ENCODE measurements around the gene DAB1.

DNA sequence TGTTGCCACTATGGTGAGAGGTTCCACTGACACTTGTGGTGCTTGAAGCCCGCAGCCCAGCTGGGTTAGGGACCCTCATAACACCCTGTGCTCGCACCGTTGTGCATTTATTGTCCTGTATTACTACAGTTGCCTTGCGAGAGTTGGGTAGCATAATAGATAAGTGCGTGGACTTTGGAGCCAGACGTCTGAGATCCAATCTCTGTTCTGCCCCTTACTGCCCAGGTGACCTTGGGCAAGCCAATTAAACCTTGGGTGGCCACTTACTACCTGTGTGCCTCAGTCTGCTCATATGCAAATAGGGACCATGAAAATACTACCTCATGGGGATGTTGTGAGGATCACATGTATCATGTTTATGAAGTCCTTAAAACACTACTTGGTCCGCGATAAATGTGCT is 471.4 kb downstream of the DAB1 start:
- TF ChIP-seq, protein P1, sequence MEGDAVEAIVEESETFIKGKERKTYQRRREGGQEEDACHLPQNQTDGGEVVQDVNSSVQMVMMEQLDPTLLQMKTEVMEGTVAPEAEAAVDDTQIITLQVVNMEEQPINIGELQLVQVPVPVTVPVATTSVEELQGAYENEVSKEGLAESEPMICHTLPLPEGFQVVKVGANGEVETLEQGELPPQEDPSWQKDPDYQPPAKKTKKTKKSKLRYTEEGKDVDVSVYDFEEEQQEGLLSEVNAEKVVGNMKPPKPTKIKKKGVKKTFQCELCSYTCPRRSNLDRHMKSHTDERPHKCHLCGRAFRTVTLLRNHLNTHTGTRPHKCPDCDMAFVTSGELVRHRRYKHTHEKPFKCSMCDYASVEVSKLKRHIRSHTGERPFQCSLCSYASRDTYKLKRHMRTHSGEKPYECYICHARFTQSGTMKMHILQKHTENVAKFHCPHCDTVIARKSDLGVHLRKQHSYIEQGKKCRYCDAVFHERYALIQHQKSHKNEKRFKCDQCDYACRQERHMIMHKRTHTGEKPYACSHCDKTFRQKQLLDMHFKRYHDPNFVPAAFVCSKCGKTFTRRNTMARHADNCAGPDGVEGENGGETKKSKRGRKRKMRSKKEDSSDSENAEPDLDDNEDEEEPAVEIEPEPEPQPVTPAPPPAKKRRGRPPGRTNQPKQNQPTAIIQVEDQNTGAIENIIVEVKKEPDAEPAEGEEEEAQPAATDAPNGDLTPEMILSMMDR (IDR thresholded peaks at IDR 0.05; ENCODE audit: low read length) = no peak
- no peak for TF ChIP-seq EZH2 (IDR thresholded peaks at IDR 0.05; ENCODE audit: borderline replicate concordance, low read length)

All from OCI-LY1 (cell line).